Lower lobe of right lung (tissue), 2 donors: ENCODE data around the gene SAMD14. TPM values are rescaled to one million over a fixed set of nuclear protein-coding genes. Genes with fewer than 3 reads are reported as not detected.
A peak's percentile ranks its signal among the peaks of the same experiment; 100 is the strongest.

Source experiments
- ATAC-seq, 2 donors: fragments of 200-7000 bp; cut with Tn5 transposase; one replicate each; pipeline ENCODE4 v1.9.1; 2020 to 2022; ENCODE audit warnings: mild to moderate bottlenecking in 2 of 2, moderate library complexity in 2 of 2
- DNase-seq: peaks from one replicate; pipeline ENCODE4 v3.0.0-alpha.2; 2020
- H3K27ac ChIP-seq: fragments of 200-600 bp; one replicate; pipeline ENCODE4 v1.8.0; 2022
- H3K27me3 ChIP-seq: fragments of 200-600 bp; one replicate; pipeline ENCODE4 v1.8.0; 2022; ENCODE audit warnings: low read depth
- H3K36me3 ChIP-seq: fragments of 200-600 bp; one replicate; pipeline ENCODE4 v1.8.0; 2022; ENCODE audit warnings: mild to moderate bottlenecking
- H3K4me1 ChIP-seq: fragments of 200-600 bp; one replicate; pipeline ENCODE4 v1.8.0; 2022
- H3K4me3 ChIP-seq: fragments of 200-600 bp; one replicate; pipeline ENCODE4 v1.8.0; 2022; ENCODE audit warnings: mild to moderate bottlenecking
- H3K9me3 ChIP-seq: fragments of 200-600 bp; one replicate; pipeline ENCODE4 v1.8.0; 2022
- intact Hi-C: fragments of 100-400 bp; cut with DNase I; formaldehyde crosslinking; loops from one replicate; pipeline ENCODE4 v1.11.0; 2022
- long read RNA-seq: library from polyadenylated mRNA; unstranded; transcript quantifications from one replicate; pipeline ENCODE4 v2.0.0, GENCODE V29; 2021
- total RNA-seq: library from RNA; stranded (reverse); fragmentation: NEBNext Ultra II Directional; extraction: Animal tissue kit (Norgen Biotek cat#: 25700); gene quantifications from one replicate; pipeline ENCODE4 v1.2.1, GENCODE V29; 2021
- TF ChIP-seq, protein P1 (sequence below): fragments of 200-600 bp; IDR thresholded peaks from one replicate; pipeline ENCODE4 v1.8.0; 2022; ENCODE audit warnings: antibody characterized with exemption, mild to moderate bottlenecking
- donor health status: DM: no; HTN: yes; CAD: no; lungs with severe emphysema.

SAMD14 gene
- total RNA-seq: 9.2 TPM
- long read RNA-seq, full-length matches to known transcripts: 5 of 23 reads
- long read RNA-seq, partial matches to known transcripts: 9 of 23 reads
- long read RNA-seq, other reads (novel, unspliced or antisense): 9 of 23 reads

DNA sequence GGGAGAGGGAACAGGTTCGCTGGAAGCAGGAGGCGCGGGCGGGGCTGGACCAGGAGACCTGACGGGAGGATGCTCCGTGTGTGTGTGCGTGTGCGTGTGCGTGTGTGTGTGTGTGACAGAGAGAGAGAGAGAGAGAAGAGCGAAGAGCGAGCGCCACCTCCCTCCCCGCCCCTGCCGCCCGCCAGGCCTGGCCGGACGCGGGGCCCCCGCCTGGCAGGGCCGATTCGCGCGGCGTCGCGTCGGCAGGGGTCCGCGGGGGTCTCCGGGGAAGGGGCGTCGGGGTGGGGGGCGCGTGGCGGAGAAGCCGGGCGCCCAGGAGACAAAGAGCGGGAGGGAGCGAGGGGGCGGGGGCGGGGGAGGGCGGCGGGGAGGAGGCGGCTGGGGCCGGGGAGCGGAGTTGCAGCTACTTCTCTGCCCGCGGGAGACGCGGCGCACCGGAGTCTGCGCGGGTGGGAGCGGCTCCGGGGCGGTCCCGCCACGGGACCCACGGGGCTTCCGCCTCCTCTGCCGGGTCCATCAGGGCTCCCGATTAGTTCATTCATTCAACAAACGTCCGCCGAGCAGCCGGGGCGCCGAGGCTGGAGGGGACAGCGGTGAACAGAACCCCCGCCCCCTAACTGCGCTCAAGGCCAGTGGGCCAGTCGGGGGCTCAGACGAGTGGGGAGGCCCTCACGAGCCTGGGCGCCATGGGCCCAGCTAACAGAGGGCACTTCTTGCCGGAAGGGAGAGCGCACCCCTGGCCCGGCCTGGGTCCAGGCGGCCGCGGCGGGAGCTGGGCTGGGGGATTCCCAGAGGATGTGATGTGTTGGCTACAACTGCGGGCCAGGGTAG, at the start of gene SAMD14:
SAMD14 (minus strand) TSS at position 433 of the 831 bp plus-strand sequence. CDS start 5,201 bp downstream, outside the sequence.
- DNase-seq (no peak), ATAC-seq (peak; percentile 37 to 44)
- Histone ChIP-seq H3K9me3 (no peaks in the 10 kb centered on the region), H3K4me1 (peaks cover 43% of the 10 kb centered on the region), H3K27me3 (peaks cover 21% of the 10 kb centered on the region), H3K27ac (no peak within 1 kb of the TSS), H3K4me3 (peak within 1 kb of the TSS; percentile 51), H3K36me3 (peaks cover 9% of the 10 kb centered on the region)
- intact Hi-C loops: no loop called here
- TF ChIP-seq, protein P1, sequence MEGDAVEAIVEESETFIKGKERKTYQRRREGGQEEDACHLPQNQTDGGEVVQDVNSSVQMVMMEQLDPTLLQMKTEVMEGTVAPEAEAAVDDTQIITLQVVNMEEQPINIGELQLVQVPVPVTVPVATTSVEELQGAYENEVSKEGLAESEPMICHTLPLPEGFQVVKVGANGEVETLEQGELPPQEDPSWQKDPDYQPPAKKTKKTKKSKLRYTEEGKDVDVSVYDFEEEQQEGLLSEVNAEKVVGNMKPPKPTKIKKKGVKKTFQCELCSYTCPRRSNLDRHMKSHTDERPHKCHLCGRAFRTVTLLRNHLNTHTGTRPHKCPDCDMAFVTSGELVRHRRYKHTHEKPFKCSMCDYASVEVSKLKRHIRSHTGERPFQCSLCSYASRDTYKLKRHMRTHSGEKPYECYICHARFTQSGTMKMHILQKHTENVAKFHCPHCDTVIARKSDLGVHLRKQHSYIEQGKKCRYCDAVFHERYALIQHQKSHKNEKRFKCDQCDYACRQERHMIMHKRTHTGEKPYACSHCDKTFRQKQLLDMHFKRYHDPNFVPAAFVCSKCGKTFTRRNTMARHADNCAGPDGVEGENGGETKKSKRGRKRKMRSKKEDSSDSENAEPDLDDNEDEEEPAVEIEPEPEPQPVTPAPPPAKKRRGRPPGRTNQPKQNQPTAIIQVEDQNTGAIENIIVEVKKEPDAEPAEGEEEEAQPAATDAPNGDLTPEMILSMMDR: no peak

DNA sequence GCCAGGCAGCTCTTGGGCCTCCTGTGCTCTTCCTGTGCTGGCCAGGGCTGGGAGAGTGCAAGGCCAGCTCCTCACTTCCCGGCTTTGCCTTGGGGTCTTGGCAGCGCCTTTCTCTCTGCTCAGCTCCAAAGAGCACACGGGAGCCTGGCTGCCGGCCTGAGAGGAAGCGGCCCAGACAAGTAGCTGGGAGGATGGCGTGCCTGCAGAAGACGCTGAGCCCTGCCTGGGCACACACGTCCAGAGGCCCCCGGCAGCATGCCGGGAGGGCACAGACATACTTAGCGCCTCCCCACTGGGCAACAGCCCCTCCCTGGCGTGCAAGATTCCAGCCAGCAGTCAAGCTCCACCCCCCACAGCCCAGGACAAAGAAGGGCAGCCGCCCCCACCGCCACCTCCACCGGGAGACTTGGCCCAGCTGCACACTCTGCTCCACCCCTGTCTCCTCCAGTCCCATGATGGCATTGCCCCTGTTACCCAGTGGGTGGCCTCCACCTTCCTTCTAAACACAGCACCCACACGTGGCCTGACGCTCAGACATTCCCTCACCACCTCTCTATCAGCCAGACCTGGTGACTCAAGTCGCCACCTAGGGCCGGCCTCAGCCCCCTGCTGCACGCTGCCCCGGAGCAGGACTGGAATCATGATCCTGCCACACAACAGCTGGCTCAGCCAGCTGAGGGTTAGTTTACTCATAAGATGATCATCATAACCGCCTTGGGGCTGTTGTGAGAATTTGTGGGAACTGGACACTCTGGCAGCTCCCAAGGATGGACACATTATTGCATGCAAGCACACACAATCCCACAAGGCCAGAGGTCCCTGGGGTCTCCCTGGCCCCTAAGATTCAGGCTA, 48.2 kb upstream of the SAMD14 start:
- H3K4me3 ChIP-seq: peak overlapping the region; percentile 26
- H3K9me3 ChIP-seq: no peaks in the 10 kb centered on the region
- peak; percentile 91 to 92 for ATAC-seq
- H3K27ac ChIP-seq: peak overlapping the region; percentile 64
- TF ChIP-seq, protein P1: peak; percentile 58
- H3K4me1 ChIP-seq: peaks cover 21% of the 10 kb centered on the region
- H3K36me3 ChIP-seq: no peaks in the 10 kb centered on the region
- peak; percentile 83 for DNase-seq
- intact Hi-C loops: no loop called here
- H3K27me3 ChIP-seq: no peaks in the 10 kb centered on the region

DNA sequence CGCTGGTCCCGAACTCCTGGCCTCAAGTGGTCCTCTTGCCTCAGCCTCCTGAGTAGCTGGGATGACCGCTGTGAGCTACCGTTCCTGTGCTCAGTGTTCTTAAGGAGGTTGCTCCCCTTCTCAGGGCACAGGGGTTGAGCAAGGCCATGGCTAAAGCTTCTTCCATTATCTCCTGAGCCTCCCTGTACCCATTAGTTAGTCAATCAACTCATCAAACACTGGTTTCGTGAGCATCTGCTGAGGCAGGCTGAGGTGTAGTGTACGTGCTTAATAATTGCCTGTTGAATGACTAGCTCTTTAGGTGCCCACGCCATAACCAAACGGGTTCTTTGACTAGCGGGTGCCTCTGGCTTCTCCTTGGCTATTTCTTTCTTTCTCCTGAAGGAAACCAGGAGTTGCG, 47.5 kb upstream of the SAMD14 start:
- peak overlapping the region; percentile 26 for H3K4me3 ChIP-seq
- ATAC-seq: no peak

DNA sequence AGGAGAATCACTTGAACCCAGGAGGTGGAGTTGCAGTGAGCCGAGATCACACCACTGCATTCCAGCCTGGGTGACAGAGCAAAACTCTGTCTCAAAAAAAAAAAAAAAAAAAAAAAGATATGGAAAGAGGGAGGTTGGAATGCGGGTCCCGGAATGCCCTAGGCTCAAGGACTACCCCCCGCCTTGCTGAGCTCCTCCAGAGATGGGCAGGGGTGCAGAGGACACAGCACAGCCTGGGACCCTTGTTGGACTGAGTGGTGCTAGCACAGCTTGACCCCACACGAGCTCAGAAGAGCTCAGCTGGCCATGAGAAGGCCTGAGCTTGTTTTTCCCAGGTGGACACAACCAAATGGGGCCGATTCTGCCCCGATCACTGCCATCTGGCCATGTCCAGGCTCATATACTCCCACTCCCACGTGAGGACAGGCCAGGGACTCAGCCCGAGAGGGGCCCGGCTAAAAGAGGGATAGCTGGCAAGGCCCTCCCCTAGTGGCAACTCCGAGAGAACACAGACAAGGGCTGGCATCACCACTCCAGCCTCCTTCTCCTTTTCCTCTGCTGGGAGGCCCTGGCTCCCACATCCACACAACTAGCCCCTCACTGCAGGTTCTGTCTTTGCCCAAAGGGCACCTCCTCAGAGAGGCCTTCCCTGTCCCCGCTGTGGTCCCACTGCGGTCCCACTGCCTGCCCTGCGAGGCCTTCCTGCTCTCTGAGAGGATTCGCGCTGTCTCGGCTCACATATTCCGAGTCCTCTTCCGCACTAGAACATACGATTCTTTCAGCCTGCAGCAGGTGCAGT, 46.8 kb upstream of the SAMD14 start:
- no peaks in the 10 kb centered on the region for H3K36me3 ChIP-seq
- intact Hi-C loops: no loop called here
- peaks cover 25% of the 10 kb centered on the region for H3K4me1 ChIP-seq
- no peaks in the 10 kb centered on the region for H3K27me3 ChIP-seq
- no peak for ATAC-seq
- TF ChIP-seq, protein P1: no peak
- H3K27ac ChIP-seq: peak overlapping the region; percentile 64
- DNase-seq: no peak
- H3K4me3 ChIP-seq: no peak overlapping the region
- no peaks in the 10 kb centered on the region for H3K9me3 ChIP-seq

More for the DNA sequence above, 47.5 kb upstream of the SAMD14 start:
- peak overlapping the region; percentile 64 for H3K27ac ChIP-seq
- H3K36me3 ChIP-seq: no peaks in the 10 kb centered on the region
- intact Hi-C loops: no loop called here
- DNase-seq: no peak
- TF ChIP-seq, protein P1: no peak
- no peaks in the 10 kb centered on the region for H3K9me3 ChIP-seq
- peaks cover 25% of the 10 kb centered on the region for H3K4me1 ChIP-seq
- H3K27me3 ChIP-seq: no peaks in the 10 kb centered on the region
